MM.1S (cell line): ENCODE measurements around the gene ARHGAP36.

Experiments
- DNase-seq: peaks from one replicate; pipeline ENCODE4 v3.0.0-alpha.2; 2015
- H2AFZ ChIP-seq: fragments of 300-600 bp; sonication (generic); 2 replicates; pipeline ENCODE4 v1.6.0; 2016; ENCODE audit warnings: antibody characterized with exemption, low read length
- H3F3A ChIP-seq: fragments of 300-600 bp; sonication (generic); 2 replicates; pipeline ENCODE4 v1.6.1; 2016; ENCODE audit warnings: mild to moderate bottlenecking, antibody characterized with exemption, low read length, moderate library complexity, mixed read lengths; ENCODE audit not compliant: insufficient read depth
- H3K27ac ChIP-seq: fragments of 300-600 bp; sonication (generic); 2 replicates; pipeline ENCODE4 v1.5.1; 2016; ENCODE audit warnings: mild to moderate bottlenecking, low read length
- H3K27me3 ChIP-seq: fragments of 300-600 bp; sonication (generic); replicated peaks from 2 replicates; pipeline ENCODE4 v1.6.0; 2016; ENCODE audit warnings: low read length; ENCODE audit not compliant: insufficient read depth
- H3K36me3 ChIP-seq: fragments of 300-600 bp; sonication (generic); replicated peaks from 2 replicates; pipeline ENCODE4 v1.6.1; 2016; ENCODE audit warnings: mild to moderate bottlenecking, low read length, mixed read lengths; ENCODE audit not compliant: insufficient read depth
- H3K4me1 ChIP-seq: fragments of 300-600 bp; sonication (generic); 2 replicates; pipeline ENCODE4 v1.6.1; 2016; ENCODE audit warnings: low read length, mixed read lengths
- H3K4me2 ChIP-seq: fragments of 300-600 bp; sonication (generic); 2 replicates; pipeline ENCODE4 v1.6.0; 2016; ENCODE audit warnings: low read depth, low read length
- H3K4me3 ChIP-seq: fragments of 300-600 bp; sonication (generic); 2 replicates; pipeline ENCODE4 v1.5.1; 2016; ENCODE audit warnings: low read length, mixed read lengths
- H3K79me2 ChIP-seq: fragments of 300-600 bp; sonication (generic); 2 replicates; pipeline ENCODE4 v1.6.1; 2016; ENCODE audit warnings: mixed run types, low read length, mixed read lengths
- H3K9ac ChIP-seq: fragments of 300-600 bp; sonication (generic); 2 replicates; pipeline ENCODE4 v1.6.1; 2016; ENCODE audit warnings: low read length, mixed read lengths
- H3K9me2 ChIP-seq: fragments of 300-600 bp; sonication (generic); replicated peaks from 2 replicates; pipeline ENCODE4 v1.6.1; 2016; ENCODE audit warnings: mild to moderate bottlenecking, low read length, mixed read lengths; ENCODE audit not compliant: insufficient read depth
- H3K9me3 ChIP-seq: fragments of 300-600 bp; sonication (generic); replicated peaks from 2 replicates; pipeline ENCODE4 v1.6.1; 2016; ENCODE audit warnings: mild to moderate bottlenecking, low read length, mixed read lengths; ENCODE audit not compliant: insufficient read depth
- H4K20me1 ChIP-seq: fragments of 300-600 bp; sonication (generic); 2 replicates; pipeline ENCODE4 v1.6.1; 2016; ENCODE audit warnings: mild to moderate bottlenecking, low read length, moderate library complexity, mixed read lengths; ENCODE audit not compliant: insufficient read depth
- CTCF ChIP-seq: fragments of 300-600 bp; sonication (generic); IDR thresholded peaks from 2 replicates; pipeline ENCODE4 v1.5.1; 2016; ENCODE audit warnings: antibody characterized with exemption, low read length, mixed read lengths
- EZH2 ChIP-seq: fragments of 300-600 bp; sonication (generic); optimal IDR thresholded peaks from 2 replicates; pipeline ENCODE3; 2017; ENCODE audit warnings: low read depth, mild to moderate bottlenecking, antibody characterized with exemption, low read length, mixed read lengths
- EZH2phosphoT487 ChIP-seq: fragments of 300-600 bp; sonication (generic); IDR thresholded peaks from 2 replicates; pipeline ENCODE4 v1.6.1; 2018; ENCODE audit warnings: antibody characterized with exemption, low read length

The ARHGAP36 gene

GRCh38 chrX:131084145-131084544, 26.0 kb downstream of the ARHGAP36 start:
- H3K36me3 ChIP-seq: no peaks in the 10 kb centered on the region
- no peaks in the 10 kb centered on the region for H3F3A ChIP-seq
- DNase-seq: no peak
- H3K79me2 ChIP-seq: no peaks in the 10 kb centered on the region
- no peaks in the 10 kb centered on the region for H3K27me3 ChIP-seq
- no peaks in the 10 kb centered on the region for H3K4me1 ChIP-seq
- H4K20me1 ChIP-seq: no peaks in the 10 kb centered on the region
- H3K4me3 ChIP-seq: no peak overlapping the region
- no peaks in the 10 kb centered on the region for H3K9me2 ChIP-seq
- no peak overlapping the region for H2AFZ ChIP-seq
- no peak overlapping the region for H3K9ac ChIP-seq
- H3K27ac ChIP-seq: no peak overlapping the region
- no peak overlapping the region for H3K4me2 ChIP-seq
- no peak for TF ChIP-seq CTCF
- TF ChIP-seq EZH2: no peak
- TF ChIP-seq EZH2phosphoT487: no peak
- H3K9me3 ChIP-seq: no peaks in the 10 kb centered on the region

- no peak overlapping the region for H2AFZ ChIP-seq
- no peaks in the 10 kb centered on the region for H3K27me3 ChIP-seq
- no peaks in the 10 kb centered on the region for H3K9me2 ChIP-seq
- no peak overlapping the region for H3K9ac ChIP-seq
- H3K27ac ChIP-seq: no peak overlapping the region
- H3K79me2 ChIP-seq: no peaks in the 10 kb centered on the region
- TF ChIP-seq EZH2 (no peak), EZH2phosphoT487 (no peak), CTCF (no peak)
- no peak for DNase-seq
- H4K20me1 ChIP-seq: no peaks in the 10 kb centered on the region
- H3K36me3 ChIP-seq: no peaks in the 10 kb centered on the region
- H3K4me3 ChIP-seq: no peak overlapping the region
- H3K4me1 ChIP-seq: no peaks in the 10 kb centered on the region
- no peak overlapping the region for H3K4me2 ChIP-seq
- H3F3A ChIP-seq: 0 out of 2 replicates have a peak, but pooled peaks cover 3% of the 10 kb centered on the region
- no peaks in the 10 kb centered on the region for H3K9me3 ChIP-seq
These were observed 78.6 kb downstream of the ARHGAP36 start for GRCh38 chrX:131136776-131137175.

GRCh38 chrX:131139072-131139471, 80.9 kb downstream of the ARHGAP36 start:
- H2AFZ ChIP-seq: no peak overlapping the region
- H3K27ac ChIP-seq: no peak overlapping the region
- H3F3A ChIP-seq: 0 out of 2 replicates have a peak, but pooled peaks cover 3% of the 10 kb centered on the region
- TF ChIP-seq EZH2: no peak
- TF ChIP-seq CTCF: no peak
- TF ChIP-seq EZH2phosphoT487: no peak
- H4K20me1 ChIP-seq: no peaks in the 10 kb centered on the region
- no peaks in the 10 kb centered on the region for H3K79me2 ChIP-seq
- H3K4me1 ChIP-seq: no peaks in the 10 kb centered on the region
- H3K9me2 ChIP-seq: no peaks in the 10 kb centered on the region
- no peaks in the 10 kb centered on the region for H3K27me3 ChIP-seq
- H3K36me3 ChIP-seq: no peaks in the 10 kb centered on the region
- no peak for DNase-seq
- H3K9ac ChIP-seq: no peak overlapping the region
- no peak overlapping the region for H3K4me3 ChIP-seq
- no peak overlapping the region for H3K4me2 ChIP-seq
- no peaks in the 10 kb centered on the region for H3K9me3 ChIP-seq
